ENCODE results near the gene TYMS. TPM values are rescaled to one million over a fixed set of nuclear protein-coding genes. Genes with fewer than 3 reads are reported as not detected.

The TYMS gene
- total RNA-seq, 1 donor from 2014 or later: 6.4 TPM

GRCh38 chr18:631560-631959, 25.9 kb upstream of the TYMS start:
- Histone ChIP-seq H3K36me3 (no peaks in the 10 kb centered on the region), H3K27ac (no peak overlapping the region), H3K4me3 (no peak overlapping the region), H3K27me3 (ENCODE audit: low read depth) (no peaks in the 10 kb centered on the region), H3K9me3 (no peaks in the 10 kb centered on the region), H3K4me1 (no peaks in the 10 kb centered on the region)
- TF ChIP-seq CTCF (IDR thresholded peaks at IDR 0.05): no peak
- no peak for ATAC-seq
- no peak for DNase-seq
- intact Hi-C loops (cut with DNase I): no loop called here

- Histone ChIP-seq H3K27ac (no peak overlapping the region), H3K9me3 (no peaks in the 10 kb centered on the region), H3K27me3 (ENCODE audit: low read depth) (no peaks in the 10 kb centered on the region), H3K4me3 (no peak overlapping the region), H3K4me1 (no peaks in the 10 kb centered on the region), H3K36me3 (no peaks in the 10 kb centered on the region)
- no peak for TF ChIP-seq CTCF (IDR thresholded peaks at IDR 0.05)
- intact Hi-C loops (cut with DNase I): no loop called here
- DNase-seq (no peak), ATAC-seq (no peak)
Measured at GRCh38 chr18:634551-635045, 22.9 kb upstream of the TYMS start.

GRCh38 chr18:635171-635570, 22.3 kb upstream of the TYMS start:
- ATAC-seq: no peak

GRCh38 chr18:641224-641623, 16.2 kb upstream of the TYMS start:
- no peak overlapping the region for H3K4me3 ChIP-seq
- H3K27ac ChIP-seq: no peak overlapping the region
- intact Hi-C loops (cut with DNase I): no loop called here
- DNase-seq: no peak
- H3K36me3 ChIP-seq: no peaks in the 10 kb centered on the region
- no peaks in the 10 kb centered on the region for H3K9me3 ChIP-seq
- TF ChIP-seq CTCF (IDR thresholded peaks at IDR 0.05): no peak
- no peaks in the 10 kb centered on the region for H3K27me3 ChIP-seq (ENCODE audit: low read depth)
- H3K4me1 ChIP-seq: no peaks in the 10 kb centered on the region
- ATAC-seq: no peak

More at GRCh38 chr18:635171-635570, 22.3 kb upstream of the TYMS start:
- DNase-seq: no peak
- Histone ChIP-seq H3K9me3 (no peaks in the 10 kb centered on the region), H3K27ac (no peak overlapping the region), H3K4me1 (no peaks in the 10 kb centered on the region), H3K27me3 (ENCODE audit: low read depth) (no peaks in the 10 kb centered on the region), H3K4me3 (no peak overlapping the region), H3K36me3 (no peaks in the 10 kb centered on the region)
- TF ChIP-seq CTCF (IDR thresholded peaks at IDR 0.05): no peak
- intact Hi-C loops (cut with DNase I): no loop called here

GRCh38 chr18:644395-645004, 13.0 kb upstream of the TYMS start:
- no peak for TF ChIP-seq CTCF (IDR thresholded peaks at IDR 0.05)
- intact Hi-C loops (cut with DNase I): no loop called here

More at GRCh38 chr18:644395-645004, 13.0 kb upstream of the TYMS start:
- H3K27me3 ChIP-seq (ENCODE audit: low read depth): no peaks in the 10 kb centered on the region
- ATAC-seq: no peak
- H3K9me3 ChIP-seq: no peaks in the 10 kb centered on the region
- no peak for DNase-seq
- H3K4me1 ChIP-seq: no peaks in the 10 kb centered on the region
- H3K27ac ChIP-seq: no peak overlapping the region
- H3K36me3 ChIP-seq: no peaks in the 10 kb centered on the region
- no peak overlapping the region for H3K4me3 ChIP-seq
